K562 treated with DMSO at 1 percent for 24 hours (cell line): ENCODE measurements around the gene TEX101. TPM values are rescaled to one million over a fixed set of nuclear protein-coding genes. Genes with fewer than 3 reads are reported as not detected.

Source experiments
- total RNA-seq: library from RNA; unstranded; fragments of 300-600 nt; gene quantifications from 2 replicates; pipeline ENCODE4 v1.2.3, GENCODE V29; 2022; ENCODE audit warnings: low read depth; ENCODE audit not compliant: insufficient read depth

Gene TEX101, protein sequence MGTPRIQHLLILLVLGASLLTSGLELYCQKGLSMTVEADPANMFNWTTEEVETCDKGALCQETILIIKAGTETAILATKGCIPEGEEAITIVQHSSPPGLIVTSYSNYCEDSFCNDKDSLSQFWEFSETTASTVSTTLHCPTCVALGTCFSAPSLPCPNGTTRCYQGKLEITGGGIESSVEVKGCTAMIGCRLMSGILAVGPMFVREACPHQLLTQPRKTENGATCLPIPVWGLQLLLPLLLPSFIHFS
- total RNA-seq, result 0.81 and 1.0 TPM in 2 replicates

DNA sequence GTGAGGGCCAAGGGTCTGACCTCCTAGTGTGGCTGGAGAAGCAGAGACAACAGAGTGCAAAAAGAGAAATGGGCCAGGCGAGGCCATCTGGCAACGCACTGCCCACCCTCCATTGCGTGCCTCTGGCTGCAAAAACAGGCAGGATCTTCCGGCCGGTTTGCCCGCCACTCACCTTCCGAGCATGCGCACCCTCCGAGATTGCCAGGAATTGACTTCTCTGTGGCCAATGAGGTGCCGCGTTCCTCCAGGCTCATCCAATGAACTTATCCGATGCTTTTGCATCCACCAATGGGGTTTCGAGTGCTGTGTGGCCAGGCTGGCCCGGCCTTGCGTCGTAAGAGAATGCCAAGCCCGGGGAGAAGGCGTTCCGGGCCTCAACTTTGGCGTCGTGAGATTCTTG lies at the start of gene TEX101:
Gene TEX101, plus strand, starts transcription at position 337 of the 400 bp plus-strand sequence. CDS start 1,030 bp downstream, outside the sequence.

DNA sequence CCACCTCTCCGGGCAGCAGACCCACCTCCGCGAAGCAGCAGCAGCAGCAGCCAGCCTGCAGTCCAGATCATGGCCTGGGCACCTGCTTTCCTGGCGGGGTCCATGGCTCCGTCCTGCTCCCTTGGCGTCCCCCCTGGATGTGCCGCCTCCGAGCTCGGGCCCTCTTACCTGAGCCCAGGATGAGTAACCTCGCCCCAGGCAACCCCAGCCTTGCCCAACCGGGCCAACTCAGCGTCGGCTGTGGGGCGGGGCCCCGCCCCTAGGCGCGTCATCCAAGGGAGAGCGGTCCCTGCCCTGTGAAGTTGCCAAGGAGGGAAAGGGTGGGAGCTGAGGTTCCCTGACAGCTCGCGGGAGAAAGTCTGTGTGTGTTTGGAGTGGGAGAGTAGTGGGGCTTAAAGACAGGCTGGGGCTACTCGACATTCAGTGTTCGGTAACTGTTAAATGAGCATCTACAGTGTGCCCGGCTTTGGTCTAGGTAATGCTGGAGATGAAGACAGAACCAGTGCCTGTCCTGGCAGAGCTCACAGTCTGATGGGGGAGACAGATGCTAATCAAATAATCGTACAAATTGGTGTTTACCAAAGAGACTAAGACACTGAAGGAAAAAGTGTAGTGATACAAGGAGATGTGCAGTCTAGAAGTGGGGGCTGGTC lies 50.9 kb downstream of the TEX101 start, which contains the start of gene LYPD3:
Gene LYPD3, minus strand, starts transcription at position 141 of the 653 bp plus-strand sequence. Its CDS starts 37 bp downstream, at position 104.

Other genes with a start within 250 kb of the TEX101 start
- gene PSG5, start 228.4 kb upstream of the TEX101 start, total RNA-seq, result not detected in 2 replicates
- gene PSG4, start 209.3 kb upstream of the TEX101 start, total RNA-seq, result not detected in 2 replicates
- not detected in 2 replicates for gene PSG9, start 145.4 kb upstream of the TEX101 start, total RNA-seq
- gene CD177, start 61.2 kb upstream of the TEX101 start, total RNA-seq, result not detected in 2 replicates
- 1.7 and 2.4 TPM in 2 replicates for gene LYPD3, start 50.7 kb downstream of the TEX101 start, total RNA-seq
- gene PHLDB3, start 89.9 kb downstream of the TEX101 start, total RNA-seq, result 24.0 and 27.9 TPM in 2 replicates
- gene ETHE1, start 112.3 kb downstream of the TEX101 start, total RNA-seq, result 38.0 and 39.6 TPM in 2 replicates
- gene ZNF575, start 118.3 kb downstream of the TEX101 start, total RNA-seq, result 1.6 and 1.7 TPM in 2 replicates
- 55.8 and 58.5 TPM in 2 replicates for gene XRCC1, start 160.6 kb downstream of the TEX101 start, total RNA-seq
- gene PINLYP, start 160.9 kb downstream of the TEX101 start, total RNA-seq, result 3.8 and 5.8 TPM in 2 replicates
- 5.8 and 6.6 TPM in 2 replicates for gene IRGQ, start 181.2 kb downstream of the TEX101 start, total RNA-seq
- 15.1 and 23.4 TPM in 2 replicates for gene ZNF576, start 181.7 kb downstream of the TEX101 start, total RNA-seq
- 0.58 and 0.60 TPM in 2 replicates for gene SRRM5, start 197.2 kb downstream of the TEX101 start, total RNA-seq
- 82.2 and 85.2 TPM in 2 replicates for gene ZNF428, start 204.7 kb downstream of the TEX101 start, total RNA-seq
- gene CADM4, start 225.0 kb downstream of the TEX101 start, total RNA-seq, result 5.5 and 7.5 TPM in 2 replicates